ENCODE data around the gene PAQR9.

DNA sequence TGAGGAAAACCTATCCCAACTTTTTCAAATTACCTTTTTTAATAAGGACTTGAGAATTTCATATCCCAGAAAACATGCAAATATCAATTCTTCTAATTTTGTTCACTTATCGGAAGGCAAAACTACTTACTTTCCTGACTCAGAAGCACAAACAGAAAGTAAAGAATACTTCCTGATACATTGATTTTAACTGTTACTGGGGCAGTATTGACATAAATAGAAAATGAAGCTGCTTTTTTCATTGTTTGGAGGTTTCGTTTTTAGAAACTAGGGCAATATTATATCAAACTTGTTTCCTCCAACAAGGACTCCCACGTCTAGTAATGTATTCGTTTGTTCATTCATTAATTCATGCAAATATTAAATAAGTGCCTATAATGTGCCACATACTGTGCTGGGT is 19.1 kb downstream of the PAQR9 start:
- TF ChIP-seq, protein P1, sequence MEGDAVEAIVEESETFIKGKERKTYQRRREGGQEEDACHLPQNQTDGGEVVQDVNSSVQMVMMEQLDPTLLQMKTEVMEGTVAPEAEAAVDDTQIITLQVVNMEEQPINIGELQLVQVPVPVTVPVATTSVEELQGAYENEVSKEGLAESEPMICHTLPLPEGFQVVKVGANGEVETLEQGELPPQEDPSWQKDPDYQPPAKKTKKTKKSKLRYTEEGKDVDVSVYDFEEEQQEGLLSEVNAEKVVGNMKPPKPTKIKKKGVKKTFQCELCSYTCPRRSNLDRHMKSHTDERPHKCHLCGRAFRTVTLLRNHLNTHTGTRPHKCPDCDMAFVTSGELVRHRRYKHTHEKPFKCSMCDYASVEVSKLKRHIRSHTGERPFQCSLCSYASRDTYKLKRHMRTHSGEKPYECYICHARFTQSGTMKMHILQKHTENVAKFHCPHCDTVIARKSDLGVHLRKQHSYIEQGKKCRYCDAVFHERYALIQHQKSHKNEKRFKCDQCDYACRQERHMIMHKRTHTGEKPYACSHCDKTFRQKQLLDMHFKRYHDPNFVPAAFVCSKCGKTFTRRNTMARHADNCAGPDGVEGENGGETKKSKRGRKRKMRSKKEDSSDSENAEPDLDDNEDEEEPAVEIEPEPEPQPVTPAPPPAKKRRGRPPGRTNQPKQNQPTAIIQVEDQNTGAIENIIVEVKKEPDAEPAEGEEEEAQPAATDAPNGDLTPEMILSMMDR (IDR thresholded peaks at IDR 0.05), result no peak
- no peak for TF ChIP-seq POLR2A (IDR thresholded peaks at IDR 0.05)
